ENCODE data around the gene ADAP1.
"Not testable (repeated sequence)": the region's sequence is repeated elsewhere in the genome, so short reads cannot be mapped to it uniquely, and the experiment has no call there.

Gene ADAP1

GRCh38 chr7:908591-909357 is 45.7 kb downstream of the ADAP1 start:
- H3K27ac ChIP-seq (ENCODE audit: insufficient read depth in 1 of 2, low read depth in 1 of 2, low read length in 2 of 2, poor library complexity in 1 of 2, severe bottlenecking in 2 of 2); H3K9me3 ChIP-seq (ENCODE audit: control extremely low read depth in 1 of 5, control insufficient read depth in 4 of 5, insufficient read depth in 2 of 5, low read depth in 1 of 5, low read length in 4 of 5); H3K36me3 ChIP-seq (ENCODE audit: control insufficient read depth in 4 of 4, insufficient read depth in 4 of 4, low read length in 3 of 4): not testable (repeated sequence)
- peak overlapping the region in 4 of 7 experiments; percentile 21 to 65 (median 40) for H3K4me3 ChIP-seq (ENCODE audit: control insufficient read depth in 1 of 7, extremely low read depth in 1 of 7, insufficient read depth in 4 of 7, low read depth in 2 of 7, low read length in 6 of 7)
- peaks cover 0 to 25% (median 23%) of the 10 kb centered on the region in 4 experiments for H3K4me1 ChIP-seq (ENCODE audit: control extremely low read depth in 1 of 4, control insufficient read depth in 4 of 4, insufficient read depth in 4 of 4, low read length in 3 of 4)
- ChIA-PET POLR2A (interaction anchor here (0.6 to 0.8 kb wide), 2 partner anchors 20 to 60 kb away, joined by 3 read pairs; no protein-coding TSS in a partner anchor), CTCF (interaction anchor here (0.6 to 5.3 kb wide), 11 partner anchors 9 to 64 kb away, joined by 3 to 45 read pairs (median 9); partner anchors contain the start of gene ADAP1)
- 41% methylated on average over 42 of the region's 73 CpGs for WGBS (ENCODE audit: insufficient coverage)
- DNase-seq: peak in 2 of 3 donors; percentile 53 to 64
- peaks cover 0 to 15% (median 0%) of the 10 kb centered on the region in 5 experiments for H3K27me3 ChIP-seq (replicated peaks in 2 of 5; ENCODE audit: control insufficient read depth in 4 of 5, insufficient read depth in 5 of 5, low read length in 4 of 5)

- Histone ChIP-seq H3K9me3 (ENCODE audit: control extremely low read depth in 1 of 5, control insufficient read depth in 4 of 5, insufficient read depth in 2 of 5, low read depth in 1 of 5, low read length in 4 of 5) (no peaks in the 10 kb centered on the region), H3K27me3 (replicated peaks in 2 of 5; ENCODE audit: control insufficient read depth in 4 of 5, insufficient read depth in 5 of 5, low read length in 4 of 5) (peaks cover 0 to 15% (median 0%) of the 10 kb centered on the region in 5 experiments), H3K4me1 (ENCODE audit: control extremely low read depth in 1 of 4, control insufficient read depth in 4 of 4, insufficient read depth in 4 of 4, low read length in 3 of 4) (peaks cover 0 to 25% (median 23%) of the 10 kb centered on the region in 4 experiments), H3K4me3 (ENCODE audit: control insufficient read depth in 1 of 7, extremely low read depth in 1 of 7, insufficient read depth in 4 of 7, low read depth in 2 of 7, low read length in 6 of 7) (no peak overlapping the region), H3K36me3 (ENCODE audit: control insufficient read depth in 4 of 4, insufficient read depth in 4 of 4, low read length in 3 of 4) (peaks cover 0 to 7% (median 0%) of the 10 kb centered on the region in 4 experiments), H3K27ac (ENCODE audit: insufficient read depth in 1 of 2, low read depth in 1 of 2, low read length in 2 of 2, poor library complexity in 1 of 2, severe bottlenecking in 2 of 2) (no peak overlapping the region)
- POLR2A ChIA-PET: interaction anchor here (0.8 kb wide), 1 partner anchor 20 kb away, joined by 3 read pairs; no protein-coding TSS in a partner anchor
- CTCF ChIA-PET: interaction anchor here (0.6 to 5.3 kb wide), 11 partner anchors 10 to 65 kb away, joined by 3 to 45 read pairs (median 9); partner anchors contain the start of gene ADAP1
- 82% methylated on average over 6 of the region's 12 CpGs for WGBS (ENCODE audit: insufficient coverage)
- DNase-seq: peak in 2 of 3 donors; percentile 51 to 58
Observed at GRCh38 chr7:908159-908581, 46.3 kb downstream of the ADAP1 start.

DNA sequence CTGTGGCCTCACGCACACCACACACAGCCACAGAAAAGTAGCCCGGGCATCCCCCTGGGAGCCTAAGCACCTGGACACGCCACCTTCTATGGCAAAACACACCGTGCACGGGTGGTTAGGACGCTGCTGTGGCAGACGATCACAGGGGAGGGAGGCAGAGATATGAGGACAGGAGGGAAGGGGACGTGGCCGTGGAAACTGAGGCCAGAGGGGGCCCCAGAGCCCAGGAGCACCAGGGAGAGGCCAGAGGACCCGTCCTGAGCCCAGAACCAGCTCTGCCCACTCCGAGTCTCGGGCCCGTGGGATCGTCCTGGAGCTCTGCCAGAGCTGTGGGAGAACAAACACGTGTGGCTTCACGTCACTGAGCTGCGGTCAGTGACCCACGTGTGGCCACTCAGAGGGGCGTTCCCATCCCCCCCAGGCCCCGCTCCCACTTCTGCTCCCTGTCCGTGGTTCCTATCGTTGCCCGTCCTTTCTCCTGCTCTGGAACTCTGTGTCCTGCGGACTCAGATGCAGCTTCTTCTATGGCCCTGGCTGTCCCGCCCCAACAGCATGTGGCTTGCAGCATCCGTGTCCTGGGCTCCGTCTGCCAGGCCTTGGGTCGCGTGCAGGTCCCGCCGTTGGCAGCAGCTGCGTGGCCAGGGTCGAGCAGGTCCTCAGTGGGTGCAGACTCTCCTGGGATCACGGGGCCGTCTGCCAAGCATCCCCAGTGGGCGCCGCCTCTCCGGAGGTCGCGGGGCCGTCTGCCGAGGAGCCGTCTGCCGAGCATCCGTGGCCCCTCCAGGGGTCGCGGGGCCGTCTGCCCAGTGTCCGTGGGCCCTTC is 47.1 kb downstream of the ADAP1 start:
- ChIA-PET CTCF (interaction anchor here (0.7 to 5.3 kb wide), 10 partner anchors 14 to 65 kb away, joined by 3 to 45 read pairs (median 14); partner anchors contain the start of gene ADAP1), POLR2A (no interaction called here)
- peak in 2 of 3 donors; percentile 88 to 89 for DNase-seq

GRCh38 chr7:906776-907157 is 47.7 kb downstream of the ADAP1 start:
- Histone ChIP-seq H3K9me3 (ENCODE audit: control extremely low read depth in 1 of 5, control insufficient read depth in 4 of 5, insufficient read depth in 2 of 5, low read depth in 1 of 5, low read length in 4 of 5) (no peaks in the 10 kb centered on the region), H3K27me3 (replicated peaks in 2 of 5; ENCODE audit: control insufficient read depth in 4 of 5, insufficient read depth in 5 of 5, low read length in 4 of 5) (peaks cover 0 to 15% (median 0%) of the 10 kb centered on the region in 5 experiments), H3K4me3 (ENCODE audit: control insufficient read depth in 1 of 7, extremely low read depth in 1 of 7, insufficient read depth in 4 of 7, low read depth in 2 of 7, low read length in 6 of 7) (no peak overlapping the region), H3K4me1 (ENCODE audit: control extremely low read depth in 1 of 4, control insufficient read depth in 4 of 4, insufficient read depth in 4 of 4, low read length in 3 of 4) (peaks cover 0 to 27% (median 21%) of the 10 kb centered on the region in 4 experiments), H3K27ac (ENCODE audit: insufficient read depth in 1 of 2, low read depth in 1 of 2, low read length in 2 of 2, poor library complexity in 1 of 2, severe bottlenecking in 2 of 2) (no peak overlapping the region), H3K36me3 (ENCODE audit: control insufficient read depth in 4 of 4, insufficient read depth in 4 of 4, low read length in 3 of 4) (peaks cover 0 to 7% (median 0%) of the 10 kb centered on the region in 4 experiments)
- peak in 2 of 3 donors; percentile 83 to 85 for DNase-seq
- POLR2A ChIA-PET: no interaction called here
- WGBS (ENCODE audit: insufficient coverage): 82% methylated on average over 3 of the region's 10 CpGs
- CTCF ChIA-PET: interaction anchor here (4.2 to 5.3 kb wide), 3 partner anchors 46 to 59 kb away, joined by 23 to 45 read pairs (median 33); partner anchors contain the start of gene ADAP1

More for the DNA sequence above, 47.1 kb downstream of the ADAP1 start:
- H3K27me3 ChIP-seq (replicated peaks in 2 of 5; ENCODE audit: control insufficient read depth in 4 of 5, insufficient read depth in 5 of 5, low read length in 4 of 5): peaks cover 0 to 15% (median 0%) of the 10 kb centered on the region in 5 experiments
- 90% methylated on average over 43 of the region's 49 CpGs for WGBS (ENCODE audit: insufficient coverage)
- H3K4me3 ChIP-seq (ENCODE audit: control insufficient read depth in 1 of 7, extremely low read depth in 1 of 7, insufficient read depth in 4 of 7, low read depth in 2 of 7, low read length in 6 of 7): no peak overlapping the region
- H3K36me3 ChIP-seq (ENCODE audit: control insufficient read depth in 4 of 4, insufficient read depth in 4 of 4, low read length in 3 of 4): peaks cover 0 to 7% (median 0%) of the 10 kb centered on the region in 4 experiments
- H3K27ac ChIP-seq (ENCODE audit: insufficient read depth in 1 of 2, low read depth in 1 of 2, low read length in 2 of 2, poor library complexity in 1 of 2, severe bottlenecking in 2 of 2): no peak overlapping the region
- H3K9me3 ChIP-seq (ENCODE audit: control extremely low read depth in 1 of 5, control insufficient read depth in 4 of 5, insufficient read depth in 2 of 5, low read depth in 1 of 5, low read length in 4 of 5): no peaks in the 10 kb centered on the region
- peaks cover 0 to 25% (median 23%) of the 10 kb centered on the region in 4 experiments for H3K4me1 ChIP-seq (ENCODE audit: control extremely low read depth in 1 of 4, control insufficient read depth in 4 of 4, insufficient read depth in 4 of 4, low read length in 3 of 4)

DNA sequence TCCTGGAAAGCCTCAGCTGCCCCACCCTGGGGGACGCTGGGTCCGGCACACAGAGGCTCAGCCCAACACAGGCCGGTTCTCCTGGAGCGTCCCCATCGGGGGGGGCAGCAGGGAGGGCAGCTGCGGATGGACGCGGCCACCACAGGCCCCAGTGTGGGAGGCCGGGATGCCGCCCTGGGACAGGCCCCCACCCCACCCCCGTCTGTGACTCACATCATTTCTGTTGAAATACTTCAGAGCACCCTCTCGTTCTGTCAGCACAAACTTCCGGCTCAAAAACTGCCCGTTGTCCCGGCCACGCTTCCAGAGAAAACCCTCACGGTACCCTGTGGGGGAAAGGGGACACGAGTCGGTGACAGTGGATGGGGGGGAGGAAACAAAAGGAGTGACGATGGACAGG is 49.6 kb downstream of the ADAP1 start:
- WGBS (ENCODE audit: insufficient coverage): 85% methylated on average over 12 of the region's 20 CpGs
- no peak overlapping the region for H3K27ac ChIP-seq (ENCODE audit: insufficient read depth in 1 of 2, low read depth in 1 of 2, low read length in 2 of 2, poor library complexity in 1 of 2, severe bottlenecking in 2 of 2)
- no peak overlapping the region for H3K4me3 ChIP-seq (ENCODE audit: control insufficient read depth in 1 of 7, extremely low read depth in 1 of 7, insufficient read depth in 4 of 7, low read depth in 2 of 7, low read length in 6 of 7)
- no peaks in the 10 kb centered on the region for H3K9me3 ChIP-seq (ENCODE audit: control extremely low read depth in 1 of 5, control insufficient read depth in 4 of 5, insufficient read depth in 2 of 5, low read depth in 1 of 5, low read length in 4 of 5)
- no peak for DNase-seq
- H3K4me1 ChIP-seq (ENCODE audit: control extremely low read depth in 1 of 4, control insufficient read depth in 4 of 4, insufficient read depth in 4 of 4, low read length in 3 of 4): peaks cover 0 to 13% (median 8%) of the 10 kb centered on the region in 4 experiments
- peaks cover 0 to 10% (median 0%) of the 10 kb centered on the region in 5 experiments for H3K27me3 ChIP-seq (replicated peaks in 2 of 5; ENCODE audit: control insufficient read depth in 4 of 5, insufficient read depth in 5 of 5, low read length in 4 of 5)
- peaks cover 0 to 10% (median 0%) of the 10 kb centered on the region in 4 experiments for H3K36me3 ChIP-seq (ENCODE audit: control insufficient read depth in 4 of 4, insufficient read depth in 4 of 4, low read length in 3 of 4)
- CTCF ChIA-PET: no interaction called here
- POLR2A ChIA-PET: no interaction called here

DNA sequence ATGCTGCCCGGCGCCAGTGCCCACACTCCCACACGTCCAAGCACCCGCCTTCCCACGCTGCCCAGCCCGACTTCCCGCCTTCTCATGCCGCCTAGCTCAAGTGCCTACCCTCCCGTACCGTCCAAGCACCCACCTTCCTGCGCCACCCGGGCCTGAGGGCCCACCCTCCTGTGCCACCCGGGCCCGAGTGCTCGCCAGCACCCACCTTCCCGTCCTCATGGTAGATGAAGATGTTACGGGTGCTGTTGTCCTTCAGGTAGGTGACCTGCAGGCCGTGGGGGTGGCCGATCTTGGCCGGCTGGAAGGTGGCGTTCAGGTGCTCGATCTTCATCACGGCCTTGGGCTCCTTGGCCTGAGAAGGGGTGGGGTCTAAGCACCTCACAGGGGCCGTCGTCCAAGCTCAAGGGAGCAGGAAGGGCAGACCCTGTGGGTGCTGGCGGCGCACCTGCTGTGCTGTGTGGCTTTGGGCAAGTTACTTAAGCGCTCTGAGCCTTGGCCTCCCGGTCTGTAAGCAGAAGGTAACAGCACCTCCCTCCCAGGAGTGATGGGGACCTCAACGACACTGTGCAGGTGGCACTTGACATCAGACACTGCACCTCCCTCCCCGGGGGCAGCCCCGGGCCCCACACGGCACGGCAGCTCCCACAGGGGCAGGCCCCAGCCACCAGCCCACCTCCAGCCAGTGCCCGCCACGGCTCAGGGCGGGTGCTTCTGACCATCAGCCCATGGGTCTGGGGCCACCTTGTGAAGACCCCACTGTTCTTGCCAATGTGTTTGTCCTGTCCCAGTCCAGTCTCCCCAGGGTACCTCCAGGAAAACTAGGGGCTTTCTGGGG is 50.3 kb downstream of the ADAP1 start:
- no peak for DNase-seq
- WGBS (ENCODE audit: insufficient coverage): 93% methylated on average over 29 of the region's 37 CpGs
- H3K4me3 ChIP-seq (ENCODE audit: control insufficient read depth in 1 of 7, extremely low read depth in 1 of 7, insufficient read depth in 4 of 7, low read depth in 2 of 7, low read length in 6 of 7): no peak overlapping the region
- no peaks in the 10 kb centered on the region for H3K9me3 ChIP-seq (ENCODE audit: control extremely low read depth in 1 of 5, control insufficient read depth in 4 of 5, insufficient read depth in 2 of 5, low read depth in 1 of 5, low read length in 4 of 5)
- peaks cover 0 to 17% (median 0%) of the 10 kb centered on the region in 4 experiments for H3K36me3 ChIP-seq (ENCODE audit: control insufficient read depth in 4 of 4, insufficient read depth in 4 of 4, low read length in 3 of 4)
- CTCF ChIA-PET: no interaction called here
- peaks cover 0 to 8% (median 1%) of the 10 kb centered on the region in 4 experiments for H3K4me1 ChIP-seq (ENCODE audit: control extremely low read depth in 1 of 4, control insufficient read depth in 4 of 4, insufficient read depth in 4 of 4, low read length in 3 of 4)
- H3K27me3 ChIP-seq (replicated peaks in 2 of 5; ENCODE audit: control insufficient read depth in 4 of 5, insufficient read depth in 5 of 5, low read length in 4 of 5): peaks cover 0 to 4% (median 0%) of the 10 kb centered on the region in 5 experiments
- H3K27ac ChIP-seq (ENCODE audit: insufficient read depth in 1 of 2, low read depth in 1 of 2, low read length in 2 of 2, poor library complexity in 1 of 2, severe bottlenecking in 2 of 2): no peak overlapping the region
- POLR2A ChIA-PET: no interaction called here

All from common myeloid progenitor, CD34-positive (primary cell).